Measurements from ENCODE around the gene CNNM4.
"Not testable (repeated sequence)": the region's sequence is repeated elsewhere in the genome, so short reads cannot be mapped to it uniquely, and the experiment has no call there.

The CNNM4 gene

DNA sequence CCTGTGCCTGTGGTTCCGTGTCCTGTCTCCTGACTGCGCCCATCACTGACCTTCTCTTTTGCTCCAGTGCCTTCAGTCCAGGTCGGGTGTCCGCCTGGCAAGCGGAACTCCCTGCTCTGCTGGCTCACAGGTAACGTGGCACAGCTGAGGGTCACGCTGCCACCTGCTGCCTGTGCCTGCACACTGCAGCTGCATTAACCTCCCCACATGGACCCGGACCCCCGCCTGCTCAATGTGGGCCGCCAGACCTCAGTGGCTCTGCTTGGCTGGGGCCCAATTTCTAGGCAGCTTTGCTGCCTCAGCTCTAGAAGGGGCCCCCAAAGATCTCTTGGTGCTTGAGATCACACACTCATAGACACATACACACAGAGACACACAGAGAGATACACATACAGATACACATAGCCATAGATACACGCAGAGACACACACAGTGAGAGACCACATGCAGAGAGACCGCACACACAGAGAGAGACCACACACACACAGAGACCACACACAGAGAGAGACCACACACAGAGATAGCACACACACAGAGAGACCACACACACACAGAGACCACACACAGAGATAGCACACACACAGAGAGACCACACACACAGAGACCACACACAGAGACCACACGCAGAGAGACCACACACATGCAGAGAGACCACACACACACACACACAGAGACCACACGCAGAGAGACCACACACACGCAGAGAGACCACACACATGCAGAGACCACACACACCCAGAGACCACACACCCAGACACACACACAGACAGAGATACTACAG is 40.5 kb downstream of the CNNM4 start:
- peak; percentile 96 for ATAC-seq
- no peak for TF ChIP-seq SNAI2 (CRISPR knock-in tag; IDR thresholded peaks at IDR 0.05)

DNA sequence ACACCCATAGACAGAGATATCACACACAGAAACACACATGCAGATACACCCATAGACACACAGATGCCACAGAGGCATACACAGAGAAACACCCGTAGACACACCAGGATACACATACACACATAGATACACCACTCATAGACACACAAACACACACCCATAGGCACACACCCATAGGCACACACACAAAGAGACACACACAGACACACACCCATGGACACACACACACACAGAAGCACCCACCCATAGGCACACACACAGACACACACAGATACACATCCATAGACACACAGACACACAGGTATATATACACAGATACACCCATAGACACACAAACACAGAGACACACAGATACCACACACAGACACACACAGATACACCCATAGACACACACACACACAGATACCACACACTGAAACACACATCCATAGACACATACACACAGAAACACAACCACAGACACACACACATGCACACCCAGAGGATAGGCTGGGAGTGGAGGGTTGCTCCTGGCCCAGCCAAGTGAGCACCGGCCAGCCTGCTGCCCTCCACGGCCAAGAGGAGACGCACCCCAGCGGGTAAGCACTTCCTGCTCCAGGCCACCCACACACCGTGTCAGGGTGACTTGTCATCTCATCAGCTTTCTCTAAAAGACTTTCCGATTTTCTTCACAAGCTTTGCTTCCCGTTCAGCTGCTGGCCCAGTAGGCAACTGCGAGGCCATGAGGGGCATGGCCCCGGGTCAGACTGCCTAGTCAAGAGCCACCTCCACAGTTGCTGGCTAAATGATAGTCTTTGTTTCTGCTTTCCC is 41.3 kb downstream of the CNNM4 start:
- no peak for ATAC-seq
- no peak for TF ChIP-seq PPARA (CRISPR knock-in tag; IDR thresholded peaks at IDR 0.05; ENCODE audit: borderline replicate concordance)
- TF ChIP-seq, protein P1, sequence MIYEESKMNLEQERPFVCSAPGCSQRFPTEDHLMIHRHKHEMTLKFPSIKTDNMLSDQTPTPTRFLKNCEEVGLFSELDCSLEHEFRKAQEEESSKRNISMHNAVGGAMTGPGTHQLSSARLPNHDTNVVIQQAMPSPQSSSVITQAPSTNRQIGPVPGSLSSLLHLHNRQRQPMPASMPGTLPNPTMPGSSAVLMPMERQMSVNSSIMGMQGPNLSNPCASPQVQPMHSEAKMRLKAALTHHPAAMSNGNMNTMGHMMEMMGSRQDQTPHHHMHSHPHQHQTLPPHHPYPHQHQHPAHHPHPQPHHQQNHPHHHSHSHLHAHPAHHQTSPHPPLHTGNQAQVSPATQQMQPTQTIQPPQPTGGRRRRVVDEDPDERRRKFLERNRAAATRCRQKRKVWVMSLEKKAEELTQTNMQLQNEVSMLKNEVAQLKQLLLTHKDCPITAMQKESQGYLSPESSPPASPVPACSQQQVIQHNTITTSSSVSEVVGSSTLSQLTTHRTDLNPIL (CRISPR knock-in tag; IDR thresholded peaks at IDR 0.05; ENCODE audit: low read depth) = no peak
- TF ChIP-seq ZFP3 (CRISPR knock-in tag; IDR thresholded peaks at IDR 0.05) = no peak
- TF ChIP-seq ZFP30 (CRISPR knock-in tag; IDR thresholded peaks at IDR 0.05) = no peak
- no peak for TF ChIP-seq TCF4 (CRISPR knock-in tag; IDR thresholded peaks at IDR 0.05; ENCODE audit: borderline replicate concordance)
- no peak for TF ChIP-seq OSR1 (CRISPR knock-in tag; IDR thresholded peaks at IDR 0.05)
- TF ChIP-seq ARNTL (CRISPR knock-in tag; IDR thresholded peaks at IDR 0.05; ENCODE audit: borderline replicate concordance, low read depth) = no peak

GRCh38 chr2:96802721-96803120 is 42.0 kb downstream of the CNNM4 start:
- no peak for ATAC-seq
- TF ChIP-seq, protein P2, sequence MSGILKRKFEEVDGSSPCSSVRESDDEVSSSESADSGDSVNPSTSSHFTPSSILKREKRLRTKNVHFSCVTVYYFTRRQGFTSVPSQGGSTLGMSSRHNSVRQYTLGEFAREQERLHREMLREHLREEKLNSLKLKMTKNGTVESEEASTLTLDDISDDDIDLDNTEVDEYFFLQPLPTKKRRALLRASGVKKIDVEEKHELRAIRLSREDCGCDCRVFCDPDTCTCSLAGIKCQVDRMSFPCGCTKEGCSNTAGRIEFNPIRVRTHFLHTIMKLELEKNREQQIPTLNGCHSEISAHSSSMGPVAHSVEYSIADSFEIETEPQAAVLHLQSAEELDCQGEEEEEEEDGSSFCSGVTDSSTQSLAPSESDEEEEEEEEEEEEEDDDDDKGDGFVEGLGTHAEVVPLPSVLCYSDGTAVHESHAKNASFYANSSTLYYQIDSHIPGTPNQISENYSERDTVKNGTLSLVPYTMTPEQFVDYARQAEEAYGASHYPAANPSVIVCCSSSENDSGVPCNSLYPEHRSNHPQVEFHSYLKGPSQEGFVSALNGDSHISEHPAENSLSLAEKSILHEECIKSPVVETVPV (CRISPR knock-in tag; IDR thresholded peaks at IDR 0.05) = no peak
- TF ChIP-seq, protein P3, sequence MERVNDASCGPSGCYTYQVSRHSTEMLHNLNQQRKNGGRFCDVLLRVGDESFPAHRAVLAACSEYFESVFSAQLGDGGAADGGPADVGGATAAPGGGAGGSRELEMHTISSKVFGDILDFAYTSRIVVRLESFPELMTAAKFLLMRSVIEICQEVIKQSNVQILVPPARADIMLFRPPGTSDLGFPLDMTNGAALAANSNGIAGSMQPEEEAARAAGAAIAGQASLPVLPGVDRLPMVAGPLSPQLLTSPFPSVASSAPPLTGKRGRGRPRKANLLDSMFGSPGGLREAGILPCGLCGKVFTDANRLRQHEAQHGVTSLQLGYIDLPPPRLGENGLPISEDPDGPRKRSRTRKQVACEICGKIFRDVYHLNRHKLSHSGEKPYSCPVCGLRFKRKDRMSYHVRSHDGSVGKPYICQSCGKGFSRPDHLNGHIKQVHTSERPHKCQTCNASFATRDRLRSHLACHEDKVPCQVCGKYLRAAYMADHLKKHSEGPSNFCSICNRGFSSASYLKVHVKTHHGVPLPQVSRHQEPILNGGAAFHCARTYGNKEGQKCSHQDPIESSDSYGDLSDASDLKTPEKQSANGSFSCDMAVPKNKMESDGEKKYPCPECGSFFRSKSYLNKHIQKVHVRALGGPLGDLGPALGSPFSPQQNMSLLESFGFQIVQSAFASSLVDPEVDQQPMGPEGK (CRISPR knock-in tag; IDR thresholded peaks at IDR 0.05; ENCODE audit: borderline replicate concordance) = no peak
- TF ChIP-seq ARNTL (CRISPR knock-in tag; IDR thresholded peaks at IDR 0.05; ENCODE audit: borderline replicate concordance, low read depth) (no peak), ZFP30 (CRISPR knock-in tag; IDR thresholded peaks at IDR 0.05) (no peak), PPARA (CRISPR knock-in tag; IDR thresholded peaks at IDR 0.05; ENCODE audit: borderline replicate concordance) (no peak), RARB (CRISPR knock-in tag; IDR thresholded peaks at IDR 0.05) (no peak), TCF4 (CRISPR knock-in tag; IDR thresholded peaks at IDR 0.05; ENCODE audit: borderline replicate concordance) (no peak), ZC3H10 (CRISPR knock-in tag; IDR thresholded peaks at IDR 0.05) (no peak)

- ATAC-seq = no peak
- no peak for TF ChIP-seq OSR1 (CRISPR knock-in tag; IDR thresholded peaks at IDR 0.05)
- TF ChIP-seq ARNTL (CRISPR knock-in tag; IDR thresholded peaks at IDR 0.05; ENCODE audit: borderline replicate concordance, low read depth) = no peak
- no peak for TF ChIP-seq CSDC2 (CRISPR knock-in tag; IDR thresholded peaks at IDR 0.05)
- TF ChIP-seq ISL1 (CRISPR knock-in tag; IDR thresholded peaks at IDR 0.05) = no peak
- TF ChIP-seq, protein P4, sequence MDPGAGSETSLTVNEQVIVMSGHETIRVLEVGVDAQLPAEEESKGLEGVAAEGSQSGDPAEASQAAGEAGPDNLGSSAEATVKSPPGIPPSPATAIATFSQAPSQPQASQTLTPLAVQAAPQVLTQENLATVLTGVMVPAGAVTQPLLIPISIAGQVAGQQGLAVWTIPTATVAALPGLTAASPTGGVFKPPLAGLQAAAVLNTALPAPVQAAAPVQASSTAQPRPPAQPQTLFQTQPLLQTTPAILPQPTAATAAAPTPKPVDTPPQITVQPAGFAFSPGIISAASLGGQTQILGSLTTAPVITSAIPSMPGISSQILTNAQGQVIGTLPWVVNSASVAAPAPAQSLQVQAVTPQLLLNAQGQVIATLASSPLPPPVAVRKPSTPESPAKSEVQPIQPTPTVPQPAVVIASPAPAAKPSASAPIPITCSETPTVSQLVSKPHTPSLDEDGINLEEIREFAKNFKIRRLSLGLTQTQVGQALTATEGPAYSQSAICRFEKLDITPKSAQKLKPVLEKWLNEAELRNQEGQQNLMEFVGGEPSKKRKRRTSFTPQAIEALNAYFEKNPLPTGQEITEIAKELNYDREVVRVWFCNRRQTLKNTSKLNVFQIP (CRISPR knock-in tag; IDR thresholded peaks at IDR 0.05; ENCODE audit: borderline replicate concordance, low read depth) = no peak
- no peak for TF ChIP-seq SNAI2 (CRISPR knock-in tag; IDR thresholded peaks at IDR 0.05)
- no peak for TF ChIP-seq ZNF70 (CRISPR knock-in tag; IDR thresholded peaks at IDR 0.05)
- TF ChIP-seq GLIS3 (CRISPR knock-in tag; IDR thresholded peaks at IDR 0.05) = no peak
- no peak; the same call in 1 of the 2 replicates for TF ChIP-seq ZNF8 (CRISPR knock-in tag; IDR thresholded peaks at IDR 0.05)
- TF ChIP-seq ZNF565 (CRISPR knock-in tag; conservative IDR thresholded peaks at IDR 0.05; ENCODE audit: low read depth) = no peak
- no peak for TF ChIP-seq ZFP3 (CRISPR knock-in tag; IDR thresholded peaks at IDR 0.05)
- no peak for TF ChIP-seq RARB (CRISPR knock-in tag; IDR thresholded peaks at IDR 0.05)
- TF ChIP-seq ZFP30 (CRISPR knock-in tag; IDR thresholded peaks at IDR 0.05) = no peak
- TF ChIP-seq, protein P3 (CRISPR knock-in tag; IDR thresholded peaks at IDR 0.05; ENCODE audit: borderline replicate concordance) = no peak
- TF ChIP-seq, protein P1 (CRISPR knock-in tag; IDR thresholded peaks at IDR 0.05; ENCODE audit: low read depth) = no peak
- no peak for TF ChIP-seq BACH2 (CRISPR knock-in tag; IDR thresholded peaks at IDR 0.05; ENCODE audit: borderline replicate concordance)
- TF ChIP-seq PPARA (CRISPR knock-in tag; IDR thresholded peaks at IDR 0.05; ENCODE audit: borderline replicate concordance) = no peak
- TF ChIP-seq, protein P2 (CRISPR knock-in tag; IDR thresholded peaks at IDR 0.05) = no peak
- TF ChIP-seq ZC3H10 (CRISPR knock-in tag; IDR thresholded peaks at IDR 0.05) = no peak
Measured at GRCh38 chr2:96804986-96805385, 44.3 kb downstream of the CNNM4 start.

DNA sequence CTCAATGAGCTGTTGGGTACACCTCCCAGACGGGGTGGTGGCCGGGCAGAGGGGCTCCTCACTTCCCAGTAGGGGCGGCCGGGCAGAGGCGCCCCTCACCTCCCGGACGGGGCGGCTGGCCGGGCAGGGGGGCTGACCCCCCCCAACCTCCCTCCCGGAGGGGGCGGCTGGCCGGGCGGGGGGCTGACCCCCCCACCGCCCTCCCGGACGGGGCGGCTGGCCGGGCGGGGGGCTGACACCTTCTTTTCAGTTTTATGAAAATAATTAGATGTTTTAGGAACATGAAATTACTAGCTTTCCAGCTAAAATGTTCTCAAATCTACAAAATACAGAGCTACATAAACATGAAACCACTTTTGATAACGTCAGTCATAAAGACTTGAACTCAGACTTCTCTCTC is 45.2 kb downstream of the CNNM4 start:
- not testable (repeated sequence) for ATAC-seq

Data from SK-N-SH treated with all-trans-retinoic acid at 6 μM for 48 hours (cell line).